ENCODE measurements around the gene LHX4.

Gene LHX4

GRCh38 chr1:180238675-180239074 lies 8.6 kb downstream of the LHX4 start:
- no peak overlapping the region for H3K27ac ChIP-seq
- no peak for TF ChIP-seq CTCF (conservative IDR thresholded peaks at IDR 0.05)

GRCh38 chr1:180239145-180240096 lies 9.4 kb downstream of the LHX4 start:
- no peak overlapping the region for H3K27ac ChIP-seq

GRCh38 chr1:180241716-180242544 lies 11.9 kb downstream of the LHX4 start:
- no peak overlapping the region for H3K27ac ChIP-seq
- TF ChIP-seq CTCF (conservative IDR thresholded peaks at IDR 0.05), result no peak

More at GRCh38 chr1:180239145-180240096, 9.4 kb downstream of the LHX4 start:
- no peak for TF ChIP-seq CTCF (conservative IDR thresholded peaks at IDR 0.05)

GRCh38 chr1:180243517-180244221 lies 13.6 kb downstream of the LHX4 start:
- TF ChIP-seq CTCF (conservative IDR thresholded peaks at IDR 0.05), result no peak
- H3K27ac ChIP-seq, result no peak overlapping the region

GRCh38 chr1:180244840-180245239 lies 14.8 kb downstream of the LHX4 start:
- no peak overlapping the region for H3K27ac ChIP-seq

GRCh38 chr1:180246579-180246978 lies 16.5 kb downstream of the LHX4 start:
- no peak overlapping the region for H3K27ac ChIP-seq
- no peak for TF ChIP-seq CTCF (conservative IDR thresholded peaks at IDR 0.05)

More at GRCh38 chr1:180244840-180245239, 14.8 kb downstream of the LHX4 start:
- no peak for TF ChIP-seq CTCF (conservative IDR thresholded peaks at IDR 0.05)
